Upper lobe of left lung (tissue), 4 donors: ENCODE measurements around the gene CPZ.

ENCODE experiments used
- CTCF ChIP-seq, 6 experiments: fragments of 450-650 bp in 4 of 6; fragments of 200-600 bp in 2 of 6; sonication (generic) in 2 of 6; IDR thresholded peaks; one replicate each; pipeline ENCODE4 v1.5.1; 2016 to 2019; ENCODE audit warnings: antibody characterized with exemption in 6 of 6
- EP300 ChIP-seq, 4 donors: sonication (generic); formaldehyde crosslinking; IDR thresholded peaks; one replicate each; pipeline ENCODE4 v1.5.1; 2017; ENCODE audit warnings: antibody characterized with exemption in 4 of 4, control low read depth in 2 of 4
- POLR2A ChIP-seq, 4 donors: fragments of 450-650 bp; IDR thresholded peaks; one replicate each; pipeline ENCODE4 v1.5.1; 2016 to 2017; ENCODE audit warnings: antibody characterized with exemption in 4 of 4, mild to moderate bottlenecking in 2 of 4
- POLR2AphosphoS5 ChIP-seq, 2 donors: sonication (generic); formaldehyde crosslinking; IDR thresholded peaks; one replicate each; pipeline ENCODE4 v1.5.1; 2017; ENCODE audit warnings: antibody characterized with exemption in 2 of 2

DNA sequence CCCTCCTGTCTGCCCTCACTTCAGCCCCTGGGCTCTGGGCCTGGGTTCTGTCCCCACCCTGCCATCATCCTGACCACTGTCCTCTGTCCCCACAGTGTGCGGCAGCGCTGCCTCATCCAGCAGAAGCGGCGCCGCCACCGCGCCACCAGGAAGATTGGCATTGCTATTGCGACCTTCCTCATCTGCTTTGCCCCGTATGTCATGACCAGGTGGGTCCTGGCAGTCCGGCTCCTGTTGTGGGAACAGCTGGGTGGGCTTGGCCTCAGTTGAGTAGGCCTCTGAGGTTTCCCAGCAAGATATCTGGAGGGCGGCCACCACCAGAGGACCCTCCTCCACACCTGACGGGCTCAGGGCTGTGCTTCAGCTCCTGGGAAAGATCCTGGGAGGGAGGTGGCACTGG is 10.1 kb upstream of the CPZ start:
- TF ChIP-seq CTCF (IDR thresholded peaks at IDR 0.05): no peak
- TF ChIP-seq POLR2A (IDR thresholded peaks at IDR 0.05): no peak
- TF ChIP-seq POLR2AphosphoS5 (IDR thresholded peaks at IDR 0.05): no peak
- TF ChIP-seq EP300 (IDR thresholded peaks at IDR 0.05): no peak
